ELF-1 (cell line): Measurements from ENCODE around the gene LMAN2L.
A peak's percentile ranks its signal among the peaks of the same experiment; 100 is the strongest.

Experiments used
- DNase-seq: peaks from one replicate; pipeline ENCODE4 v3.0.0-alpha.2; 2016; ENCODE audit warnings: low read depth, low spot score

LMAN2L gene

DNA sequence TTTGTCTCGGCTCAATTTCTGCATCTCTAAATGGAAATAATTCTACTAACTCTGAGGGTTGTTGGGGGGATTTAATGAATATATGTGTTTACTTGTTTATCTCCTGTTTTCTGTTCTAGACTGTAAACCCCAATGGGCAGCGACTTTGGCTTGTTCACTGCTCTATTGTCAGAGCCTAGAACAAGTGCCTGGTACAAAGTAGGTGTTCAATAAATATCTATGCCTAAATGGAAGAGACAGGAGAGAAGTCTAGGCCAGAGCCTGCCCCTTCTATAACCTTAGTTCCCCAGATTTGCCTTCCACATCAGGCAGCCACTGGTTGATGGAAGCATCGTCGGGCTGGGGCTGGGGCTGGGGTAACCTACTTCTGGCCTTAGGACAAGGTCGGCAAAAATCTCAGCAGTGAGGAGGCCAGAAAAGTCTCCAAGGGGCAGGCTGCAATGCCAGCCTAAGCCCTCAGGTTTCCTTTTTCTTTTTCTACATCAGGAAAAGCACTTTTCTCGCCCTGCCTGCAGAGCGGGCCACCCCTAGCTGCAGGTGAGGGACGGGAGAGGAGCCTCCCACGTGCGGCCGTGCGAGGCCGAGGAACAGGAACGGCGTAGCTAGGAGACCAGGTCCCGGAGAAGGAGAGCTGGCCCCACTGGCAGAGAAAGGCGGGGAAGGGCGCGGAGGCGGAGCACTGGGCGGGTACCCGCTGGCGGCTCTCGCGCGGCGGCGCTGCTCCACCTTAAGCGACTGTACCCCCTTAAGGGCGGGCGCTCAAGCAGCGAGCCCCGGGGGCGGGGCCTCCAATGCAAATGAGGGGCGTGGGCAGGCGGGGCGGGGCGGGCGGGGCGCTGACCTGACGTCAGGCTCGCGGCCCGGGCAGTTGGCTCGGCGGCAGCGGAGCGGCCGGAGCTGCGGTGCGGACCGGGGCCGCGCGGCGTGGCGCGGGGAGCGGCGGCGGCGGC, 20.4 kb upstream of the LMAN2L start, which contains the start of gene CNNM4:
CNNM4 (plus strand) TSS at position 867 of the 950 bp plus-strand sequence. CDS start 98 bp downstream, outside the sequence.
- peak; percentile 93 for DNase-seq

- DNase-seq: no peak
Measured at GRCh38 chr2:96759548-96759947, 19.7 kb upstream of the LMAN2L start.

GRCh38 chr2:96758987-96759386, 19.1 kb upstream of the LMAN2L start:
- DNase-seq: no peak

DNA sequence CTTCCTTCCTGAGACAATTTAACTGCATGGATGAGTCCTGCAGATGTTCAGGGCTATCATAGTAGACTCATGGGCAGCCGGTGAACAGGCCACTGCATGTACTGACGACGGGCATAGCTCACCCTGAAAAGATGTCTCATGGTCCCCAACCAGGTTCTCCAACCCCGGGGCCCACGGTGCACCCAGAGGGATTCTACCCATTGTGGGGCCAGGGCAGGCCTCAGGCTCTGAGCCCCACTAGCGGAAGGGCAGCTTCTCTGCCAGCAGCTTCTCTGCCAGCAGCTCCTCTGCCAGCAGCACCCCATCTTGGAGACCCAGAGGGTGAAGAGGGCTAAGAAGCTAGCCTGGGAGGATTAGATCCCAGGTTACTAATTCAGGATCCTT, 17.6 kb upstream of the LMAN2L start:
- DNase-seq: no peak

GRCh38 chr2:96756788-96757476, 17.1 kb upstream of the LMAN2L start:
- DNase-seq: no peak

DNA sequence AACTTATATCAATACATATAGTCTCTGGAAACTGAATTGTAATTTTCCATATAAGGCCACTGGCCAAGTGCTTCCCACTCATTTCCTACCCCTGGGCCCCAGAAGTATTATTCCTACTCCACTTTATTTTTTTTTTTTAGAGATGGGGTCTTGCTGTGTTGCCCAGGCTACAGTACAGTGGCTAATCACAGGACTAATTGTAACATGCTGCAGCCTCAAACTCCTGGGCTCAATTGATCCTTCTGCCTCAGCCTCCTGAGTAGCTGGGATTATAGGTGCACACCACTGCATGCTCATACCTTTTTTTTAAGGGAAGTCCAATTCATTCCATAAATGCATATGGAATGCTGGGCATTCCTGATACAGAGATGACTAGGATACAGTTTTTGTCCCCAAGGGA, 14.5 kb upstream of the LMAN2L start:
- DNase-seq: no peak

DNA sequence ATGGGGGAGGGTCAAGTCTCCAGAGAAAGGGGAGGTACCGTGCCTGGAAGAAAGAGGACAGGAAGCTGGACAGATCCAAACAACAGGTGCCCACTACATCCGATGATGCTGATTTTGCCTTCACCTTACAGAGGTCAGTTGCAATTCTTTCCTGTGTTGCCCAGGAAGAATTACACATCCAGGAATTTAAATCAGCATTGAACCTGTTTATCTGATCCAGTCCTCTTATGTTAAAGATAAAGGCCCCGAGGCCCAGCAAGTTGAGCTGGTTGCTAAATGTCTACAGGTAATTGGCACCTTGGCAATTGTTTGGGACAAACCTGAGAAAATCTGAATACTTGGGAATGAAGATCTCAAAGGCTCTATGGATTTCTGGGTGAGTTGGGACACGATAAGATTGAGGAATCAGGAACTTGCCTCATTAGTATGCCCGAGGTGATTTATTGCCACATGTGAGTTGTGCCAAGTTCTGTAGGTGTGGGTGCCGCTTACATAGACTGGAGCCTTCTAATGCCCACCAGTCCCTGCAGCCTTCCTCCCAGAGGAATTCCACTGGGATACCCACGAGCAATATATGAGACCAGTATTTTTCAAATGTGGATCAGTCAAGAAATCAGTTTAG, 13.9 kb upstream of the LMAN2L start:
- DNase-seq: no peak

DNA sequence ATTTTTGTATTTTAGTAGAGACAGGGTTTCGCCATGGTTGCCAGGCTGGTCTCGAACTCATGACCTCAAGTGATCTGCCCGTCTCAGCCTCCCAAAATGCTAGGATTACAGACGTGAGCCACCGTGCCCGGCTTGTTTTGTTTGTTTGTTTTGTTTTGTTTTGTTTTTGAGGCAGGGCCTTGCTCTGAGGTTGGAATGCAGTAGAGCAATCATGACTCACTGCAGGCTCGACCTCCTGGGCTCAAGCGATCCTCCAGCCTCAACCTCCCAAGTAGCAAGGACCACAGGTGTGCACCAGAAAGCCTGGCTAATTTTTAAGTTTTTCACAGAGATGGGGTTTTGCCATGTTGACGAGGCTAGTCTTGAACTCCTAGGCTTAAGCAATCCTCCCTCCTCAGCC, 11.9 kb upstream of the LMAN2L start:
- no peak for DNase-seq

GRCh38 chr2:96747061-96747617, 7.3 kb upstream of the LMAN2L start:
- DNase-seq: no peak

- no peak for DNase-seq
Measured at GRCh38 chr2:96739076-96739632, 710 bp downstream of the LMAN2L start.

DNA sequence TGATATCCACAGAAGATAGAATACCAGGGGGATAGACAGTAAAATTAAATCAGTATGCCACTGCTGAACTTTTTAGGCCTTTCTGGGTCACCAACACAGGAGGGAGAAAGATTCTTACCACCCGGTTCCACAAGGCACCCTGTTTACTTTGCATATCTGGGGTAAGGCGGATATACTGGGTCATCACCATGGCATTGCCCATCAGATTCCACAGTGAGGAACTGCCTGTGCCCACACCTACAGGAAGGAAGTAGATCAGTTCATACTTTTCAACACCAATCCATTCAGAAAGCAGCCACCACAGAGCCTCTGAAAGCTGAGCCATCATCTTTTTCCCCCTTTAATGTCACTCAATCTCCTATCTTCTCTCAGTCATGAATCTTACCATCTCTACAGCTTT, 2.0 kb downstream of the LMAN2L start:
- DNase-seq: no peak

DNA sequence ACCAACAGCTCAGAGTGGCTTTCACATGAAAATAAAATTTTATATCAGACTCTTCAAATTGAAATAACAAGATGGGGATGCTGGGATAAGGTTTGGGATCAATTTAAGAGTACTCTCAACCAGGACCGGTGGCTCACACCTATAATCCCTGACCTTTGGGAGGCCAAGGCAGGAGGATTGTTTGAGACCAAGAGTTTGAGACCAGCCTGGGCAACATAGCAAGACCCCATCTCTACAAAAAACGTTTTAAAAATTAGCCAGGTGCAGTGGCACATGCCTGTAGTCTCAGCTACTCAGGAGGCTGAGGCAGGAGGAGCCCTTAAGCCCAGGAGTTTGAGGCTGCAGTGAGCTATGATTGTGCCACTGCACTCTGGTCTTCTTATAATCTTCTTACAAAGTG, 2.6 kb downstream of the LMAN2L start:
- DNase-seq: no peak

- DNase-seq: no peak
Measured at GRCh38 chr2:96734880-96735583, 4.8 kb downstream of the LMAN2L start.

DNA sequence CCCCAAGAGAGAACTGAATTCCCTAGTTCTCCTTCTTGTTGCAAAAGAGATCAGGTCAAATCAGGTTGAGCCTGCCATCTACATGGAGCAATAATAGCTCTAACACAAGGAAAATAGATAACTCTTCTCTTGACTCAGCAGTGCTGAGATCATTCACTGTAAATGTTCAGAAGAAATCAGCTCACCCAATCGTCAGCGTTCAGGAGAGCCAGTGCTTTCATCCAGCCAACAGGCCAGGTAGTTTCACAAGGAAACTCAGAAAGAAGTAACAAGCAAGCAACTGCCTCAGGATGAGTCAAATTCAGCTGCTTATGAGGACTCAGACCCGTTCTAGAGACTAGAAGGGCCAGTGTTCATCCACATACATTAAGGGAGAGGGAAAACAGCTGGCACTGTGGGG, 5.9 kb downstream of the LMAN2L start:
- no peak for DNase-seq

GRCh38 chr2:96730212-96730611, 9.7 kb downstream of the LMAN2L start:
- DNase-seq: no peak

DNA sequence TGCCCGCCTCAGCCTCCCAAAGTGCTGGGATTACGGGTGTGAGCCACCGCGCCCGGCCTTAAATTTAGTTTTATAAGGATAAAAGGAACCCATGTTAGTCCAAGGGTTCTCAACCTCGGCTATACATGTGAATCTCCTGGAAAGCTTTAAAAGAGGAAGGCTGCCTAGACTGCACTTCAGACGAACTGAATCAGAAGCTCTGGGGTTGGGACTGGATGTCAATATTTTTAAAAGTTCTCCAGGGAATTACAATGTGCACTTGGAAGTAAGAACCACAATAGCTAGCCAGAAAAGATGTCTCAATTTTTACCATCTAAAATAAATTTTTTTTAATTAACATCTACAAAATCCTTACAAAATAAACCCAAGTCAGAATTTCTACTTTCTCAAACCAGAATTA, 10.1 kb downstream of the LMAN2L start:
- no peak for DNase-seq

DNA sequence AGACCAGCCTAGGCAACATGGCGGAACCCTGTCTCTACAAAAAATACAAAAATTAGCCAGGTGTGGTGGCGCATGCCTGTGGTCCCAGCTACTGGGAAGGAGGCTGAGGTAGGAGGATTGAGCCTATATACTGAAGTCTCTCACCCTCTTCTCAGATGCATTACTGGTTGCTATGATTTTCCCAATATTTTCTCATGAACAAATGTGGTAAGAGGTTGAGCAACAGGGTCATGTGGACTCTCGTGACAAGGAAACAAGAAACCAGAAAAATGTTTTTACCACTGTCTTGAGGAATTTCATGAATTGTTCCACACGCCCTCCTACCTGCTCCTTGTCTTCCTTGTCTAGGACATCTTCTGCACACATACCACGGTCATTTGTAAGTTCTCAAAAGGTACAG, 12.4 kb downstream of the LMAN2L start:
- DNase-seq: no peak

- DNase-seq: no peak
Measured at GRCh38 chr2:96726131-96726530, 13.7 kb downstream of the LMAN2L start.

DNA sequence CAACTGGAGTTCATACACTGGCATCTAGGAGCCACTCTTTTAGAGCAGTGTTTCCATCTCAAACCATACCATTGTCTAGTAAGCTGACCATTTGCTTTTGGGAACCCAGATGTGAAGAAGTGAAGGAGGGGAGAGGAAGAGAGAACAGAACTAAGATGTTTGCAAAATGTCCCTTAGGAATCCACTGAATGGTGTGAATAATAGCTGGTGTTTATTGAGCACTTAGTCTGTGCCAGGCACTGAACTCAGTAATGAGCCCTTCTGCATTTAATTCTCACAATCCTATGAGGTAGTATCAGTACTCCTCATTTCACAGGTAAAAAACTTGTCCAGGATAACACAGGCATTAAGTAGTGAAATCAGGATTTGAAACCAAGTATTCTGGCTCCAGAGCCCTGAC, 23.5 kb downstream of the LMAN2L start:
- no peak for DNase-seq

DNA sequence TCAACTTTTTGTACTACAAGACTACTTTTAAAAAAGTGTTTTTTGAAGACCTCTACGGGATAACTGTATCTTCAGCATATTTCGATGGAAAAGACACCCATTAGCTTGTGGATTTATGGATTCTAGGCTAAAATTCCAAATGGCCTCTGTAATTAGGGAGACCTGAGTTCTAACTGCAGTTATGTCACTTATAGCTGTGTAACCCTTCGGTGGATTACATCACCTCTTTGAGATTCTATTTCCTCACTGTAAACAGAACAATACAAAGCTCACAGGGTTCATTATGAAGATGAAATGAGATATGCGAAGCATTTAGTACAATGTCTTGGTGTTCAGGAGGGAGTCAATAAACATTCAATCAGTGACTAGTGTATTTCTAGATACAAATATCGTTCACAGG, 24.2 kb downstream of the LMAN2L start:
- no peak for DNase-seq

GRCh38 chr2:96710985-96711384, 28.9 kb downstream of the LMAN2L start:
- DNase-seq: no peak
